SU-DHL-6 (cell line): Measurements from ENCODE around the gene TXLNB.

Experiments
- CTCF ChIP-seq: fragments of 200-600 bp; sonication (generic); IDR thresholded peaks from one replicate; pipeline ENCODE4 v1.5.1; 2017; ENCODE audit warnings: antibody characterized with exemption, mild to moderate bottlenecking, low read length, moderate library complexity; ENCODE audit not compliant: insufficient read depth, poor library complexity, severe bottlenecking
- EZH2phosphoT487 ChIP-seq: fragments of 200-600 bp; sonication (generic), shearing (Covaris generic); conservative IDR thresholded peaks from 2 replicates; pipeline ENCODE4 v1.6.1; 2018; ENCODE audit warnings: mild to moderate bottlenecking, antibody characterized with exemption, low read length, moderate library complexity, mixed read lengths

GRCh38 chr6:139313784-139314545 is 22.2 kb upstream of the TXLNB start:
- no peak for TF ChIP-seq CTCF
- no peak for TF ChIP-seq EZH2phosphoT487
